GM20431 (cell line): Measurements from ENCODE around the gene RPS6KA2.

Source experiments
- in situ Hi-C: fragments of 300-500 bp; cut with MseI, MboI; formaldehyde crosslinking; loops from one replicate; pipeline ENCODE4 v1.15.0; 2020; ENCODE audit warnings: low sequenced_read_pairs; ENCODE audit not compliant: unreplicated experiment

Gene RPS6KA2

DNA sequence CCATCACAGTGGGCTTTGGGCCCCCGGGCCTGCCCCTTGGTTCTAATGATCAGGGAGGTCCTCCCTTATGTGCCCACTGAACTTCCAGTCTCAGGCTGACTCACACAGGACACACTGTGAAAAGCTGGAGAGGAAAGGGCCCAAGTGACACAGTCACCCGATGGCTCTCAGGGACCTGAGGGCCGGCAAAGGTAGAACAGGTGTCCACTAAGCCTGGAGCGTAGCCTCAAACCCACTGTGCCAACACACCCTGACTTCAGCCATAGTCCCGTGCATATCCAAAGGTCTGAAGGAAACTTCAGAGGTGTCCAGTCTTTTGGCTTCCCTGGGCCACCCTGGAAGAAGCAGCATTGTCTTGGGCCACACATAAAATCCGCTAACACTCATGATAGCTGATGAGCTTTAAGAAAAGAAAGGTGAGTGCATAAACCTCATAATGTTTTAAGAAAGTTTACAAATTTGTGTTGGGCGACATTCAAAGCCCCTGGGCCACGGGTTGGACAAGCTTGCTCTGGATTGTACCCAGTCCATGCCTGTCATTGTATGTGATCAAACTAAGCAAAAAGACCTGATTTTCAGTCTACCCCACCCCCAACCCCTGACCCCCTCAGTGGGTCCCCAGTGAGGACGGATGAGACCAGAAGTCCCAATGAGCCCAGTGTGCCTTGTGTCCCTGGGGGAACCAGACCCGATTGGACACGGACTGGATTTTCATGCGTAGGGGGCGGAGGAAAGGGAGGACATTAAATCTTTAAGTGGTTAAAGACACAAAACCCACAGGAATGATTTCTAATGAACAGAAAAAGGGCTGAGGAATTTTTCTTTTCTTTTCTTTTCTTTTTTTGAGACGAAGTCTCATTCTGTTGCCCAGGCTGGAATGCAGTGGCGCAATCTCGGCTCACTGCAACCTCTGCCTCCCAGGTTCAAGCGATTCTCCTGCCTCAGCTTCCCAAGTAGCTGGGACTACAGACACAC, 46.7 kb downstream of the RPS6KA2 start:
- in situ Hi-C loops: no loop called here

DNA sequence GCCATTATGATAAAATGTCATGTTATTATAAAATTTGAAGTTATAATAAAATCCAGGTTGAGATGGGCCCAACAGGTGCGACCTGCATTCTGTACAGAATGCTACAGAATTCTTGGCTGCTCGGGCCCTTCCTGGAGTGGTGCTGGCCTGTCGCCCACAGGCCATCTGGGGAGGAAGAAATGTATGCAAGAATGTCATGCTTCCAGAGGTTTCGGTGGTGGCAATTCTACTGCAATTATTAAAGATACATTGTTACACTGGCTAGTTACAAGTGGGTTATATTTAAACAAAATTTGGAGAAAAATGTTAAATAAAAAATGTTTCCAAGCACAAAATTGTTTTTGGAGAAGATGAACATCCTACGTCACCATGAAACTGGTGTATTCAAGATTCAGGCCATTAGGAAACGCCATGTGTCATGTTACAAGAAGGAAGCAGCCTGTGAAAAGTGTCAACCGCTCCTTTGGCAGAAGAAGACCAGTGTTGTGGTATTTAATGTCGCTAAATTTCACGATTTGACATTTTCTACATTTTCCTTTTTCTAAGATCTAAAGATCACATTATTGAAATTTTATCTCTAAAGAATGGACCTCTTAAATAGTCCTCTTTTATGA, 47.7 kb downstream of the RPS6KA2 start:
- in situ Hi-C loops: no loop called here

DNA sequence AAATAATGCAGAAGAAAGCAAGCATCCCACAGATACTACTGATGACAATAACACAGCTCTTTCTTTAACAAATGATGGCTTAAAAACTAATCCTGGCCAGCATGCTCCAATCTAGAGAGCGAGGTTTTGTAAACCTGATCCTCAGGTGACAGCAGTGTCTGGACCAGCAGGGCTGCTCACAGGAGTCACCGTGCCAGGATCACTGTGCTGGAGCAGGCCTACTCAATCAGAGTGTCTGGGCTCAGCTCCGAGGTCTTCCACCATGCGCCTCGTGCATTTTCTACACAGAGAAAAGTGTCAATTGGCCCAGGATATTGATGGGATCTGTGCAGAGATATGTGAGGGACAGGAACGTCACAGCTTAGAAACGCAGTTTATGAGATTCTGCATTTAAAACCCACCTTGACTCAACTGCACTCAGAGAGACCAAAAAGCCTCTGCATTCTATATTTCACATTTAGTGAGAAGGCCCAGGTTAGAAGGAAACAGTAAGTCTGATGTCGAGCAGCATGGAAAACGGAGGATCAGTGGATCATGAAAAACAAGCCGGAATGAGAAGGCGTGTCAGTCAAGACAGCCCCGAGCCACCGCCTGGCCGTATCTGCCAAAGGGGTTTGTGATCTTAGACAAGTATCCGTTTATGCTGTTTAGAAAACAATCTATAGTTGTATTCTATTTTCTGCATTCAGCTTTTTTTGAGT, 48.4 kb downstream of the RPS6KA2 start:
- in situ Hi-C loops: no loop called here

DNA sequence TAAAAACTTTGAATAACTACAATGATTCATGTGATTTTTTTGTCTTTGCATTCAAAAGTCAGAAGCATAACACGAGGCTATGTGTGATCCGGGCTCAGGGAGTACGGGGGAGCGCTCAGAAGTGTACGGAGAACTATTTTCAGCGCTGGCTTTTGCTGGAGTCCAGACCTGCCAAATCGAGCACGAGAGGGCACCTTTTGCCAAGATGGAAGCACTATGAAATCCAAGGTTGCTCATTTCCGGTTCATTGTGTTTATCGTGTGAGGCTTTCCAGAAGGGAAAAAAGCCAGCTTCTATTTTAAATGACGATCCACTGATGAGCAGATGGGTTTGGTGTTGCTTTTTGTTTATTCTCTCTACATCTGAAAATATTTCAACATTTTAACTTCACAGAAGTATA, 51.8 kb downstream of the RPS6KA2 start:
- in situ Hi-C loops: no loop called here

DNA sequence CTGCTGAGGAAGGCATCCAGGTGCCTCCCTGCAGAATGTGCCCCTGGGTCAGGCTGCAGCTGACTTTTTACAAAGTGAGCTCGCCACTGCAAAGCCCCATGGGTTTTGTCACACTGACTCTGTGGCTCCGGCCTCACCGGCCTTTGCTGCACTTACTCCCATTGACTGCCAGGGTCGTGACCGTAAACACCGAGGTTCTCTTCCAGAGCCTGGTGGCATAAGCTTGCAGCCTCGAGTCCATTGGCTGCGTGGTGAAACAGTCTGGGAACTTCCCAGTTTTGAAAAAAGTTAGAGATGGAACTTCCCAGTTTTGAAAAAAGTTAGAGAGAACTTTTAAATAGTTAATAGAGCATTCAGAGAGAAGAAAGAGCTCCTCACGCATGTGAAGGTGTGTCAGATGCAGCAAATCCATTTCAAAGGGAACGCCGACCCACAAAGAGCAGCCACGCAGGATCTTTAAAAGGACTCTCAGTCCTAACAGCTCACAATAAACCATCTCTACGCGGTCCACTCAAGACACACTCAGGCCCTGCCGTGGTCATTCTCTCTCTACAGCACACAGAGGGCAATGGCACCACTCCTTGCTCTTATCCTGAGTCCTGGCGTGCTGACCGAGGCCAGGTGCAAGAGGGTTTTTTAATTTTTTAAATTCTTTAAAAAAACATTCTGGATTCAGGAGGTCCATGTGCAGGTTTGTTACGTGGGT, 53.4 kb downstream of the RPS6KA2 start:
- in situ Hi-C loops: no loop called here

DNA sequence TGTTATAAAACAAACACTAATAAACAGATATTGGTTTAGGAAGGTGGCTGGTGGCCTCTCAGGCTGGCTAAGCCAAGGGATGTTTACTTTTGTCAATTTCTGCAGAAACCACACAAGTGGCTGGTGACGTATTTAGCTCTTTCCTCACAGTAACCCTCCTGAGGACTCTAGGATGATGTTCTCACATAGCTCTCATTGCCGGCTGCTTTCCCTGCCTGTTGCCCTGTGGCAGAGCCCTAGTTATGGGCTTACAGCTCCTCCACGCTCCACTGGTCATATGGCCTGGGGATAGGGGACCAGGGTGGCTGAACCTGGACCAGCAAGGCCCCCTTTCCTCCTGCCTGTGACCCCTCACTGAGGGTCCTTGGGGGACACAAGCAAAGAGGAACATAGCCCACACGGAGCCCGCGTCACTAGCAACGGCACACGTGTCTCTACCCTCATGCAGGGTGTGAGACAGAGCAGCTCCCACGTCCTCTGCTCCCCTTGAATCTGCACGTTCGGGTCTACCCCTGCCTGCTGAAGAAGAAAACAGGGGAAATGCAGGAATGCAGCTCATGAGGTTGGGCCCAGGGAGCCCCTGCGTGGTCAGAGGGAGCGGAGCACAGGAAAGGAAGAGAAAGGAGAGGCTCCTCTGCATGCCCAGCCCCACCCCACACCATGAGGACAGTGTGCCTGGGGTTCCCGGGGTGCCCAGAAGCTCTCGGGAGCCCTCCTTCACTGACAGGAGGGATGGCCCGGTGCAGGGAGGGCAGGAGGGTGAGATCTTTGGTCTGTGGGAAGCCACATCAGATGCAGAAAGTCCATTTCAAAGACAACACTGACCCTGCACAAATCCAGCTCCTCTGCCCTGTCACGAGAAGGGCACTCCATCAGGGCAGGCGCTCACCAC, 54.4 kb downstream of the RPS6KA2 start:
- in situ Hi-C loops: no loop called here

DNA sequence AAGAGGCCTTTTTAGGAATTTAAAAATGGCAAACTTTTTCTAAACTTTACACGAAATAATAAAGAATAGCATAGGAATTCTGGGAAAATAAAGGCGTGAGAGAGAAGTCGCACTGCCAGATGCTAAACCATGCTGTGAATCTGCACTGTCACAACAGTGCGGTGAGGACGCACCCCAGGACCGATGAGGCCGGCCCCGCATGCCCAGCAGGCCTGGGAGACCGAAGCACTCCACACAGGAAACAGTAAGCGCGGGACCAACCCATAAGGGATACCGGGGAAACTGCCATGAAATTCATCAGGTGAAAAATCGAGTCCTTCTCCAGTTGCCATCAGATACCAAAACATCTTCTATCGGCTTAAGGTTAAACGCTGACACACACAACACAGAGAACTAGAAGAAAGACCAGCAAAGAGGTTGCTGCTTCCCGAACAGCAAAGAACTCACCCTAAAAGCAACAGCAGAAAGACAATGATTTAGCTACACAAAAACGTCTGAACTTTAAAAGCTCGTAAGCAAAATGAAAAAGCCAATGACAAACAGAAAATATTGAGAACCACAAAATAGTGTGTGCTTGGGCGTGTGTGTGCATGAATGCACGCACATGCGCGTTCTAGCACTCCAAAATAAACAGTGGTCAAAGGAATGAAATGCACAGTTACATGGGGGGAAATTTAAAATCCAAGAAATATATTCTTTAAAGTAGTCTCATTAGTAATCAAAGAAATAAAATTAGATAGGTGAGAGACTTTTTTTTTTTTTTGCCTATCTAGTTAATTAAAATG, 55.9 kb downstream of the RPS6KA2 start:
- in situ Hi-C loops: no loop called here

DNA sequence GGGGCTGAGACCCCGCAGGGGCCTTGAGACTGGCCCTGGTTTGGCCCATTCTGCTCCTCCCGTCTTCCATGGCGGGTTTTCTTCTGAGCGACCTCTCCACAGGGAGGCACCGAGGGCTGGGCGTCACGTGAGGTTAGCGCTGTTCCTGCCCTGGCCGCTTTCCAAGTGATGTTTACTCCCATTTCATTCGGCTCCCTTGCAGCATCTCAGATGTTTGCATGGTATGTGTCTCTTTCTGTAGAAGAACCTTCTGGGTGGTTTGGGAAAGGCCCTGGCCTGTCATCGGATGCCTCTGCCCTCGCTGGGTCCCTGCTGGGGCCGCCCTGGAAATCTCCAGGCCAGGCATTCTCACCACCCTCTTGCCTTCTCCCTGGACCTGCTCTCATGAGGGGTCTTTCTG, 57.8 kb downstream of the RPS6KA2 start:
- in situ Hi-C loops: no loop called here

DNA sequence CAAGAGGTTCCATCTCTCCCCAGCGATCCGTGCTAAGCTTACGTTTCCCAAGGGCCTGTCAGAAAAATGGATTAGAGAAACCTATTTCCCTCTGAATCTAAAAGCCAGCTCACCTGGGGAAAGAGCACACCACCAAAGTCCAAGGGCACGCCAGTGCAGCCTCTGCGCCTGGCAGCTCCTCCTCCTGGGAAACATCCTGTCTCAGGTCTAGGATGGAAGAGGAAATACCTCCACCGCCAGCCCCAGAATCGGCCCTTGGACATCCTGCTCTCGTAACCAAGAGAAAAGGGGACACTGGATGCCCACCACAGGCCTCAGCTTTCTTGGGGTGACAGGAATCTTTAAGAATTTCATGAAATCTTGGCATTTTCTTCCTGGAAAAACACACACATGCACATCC, 59.2 kb downstream of the RPS6KA2 start:
- in situ Hi-C loops: no loop called here

DNA sequence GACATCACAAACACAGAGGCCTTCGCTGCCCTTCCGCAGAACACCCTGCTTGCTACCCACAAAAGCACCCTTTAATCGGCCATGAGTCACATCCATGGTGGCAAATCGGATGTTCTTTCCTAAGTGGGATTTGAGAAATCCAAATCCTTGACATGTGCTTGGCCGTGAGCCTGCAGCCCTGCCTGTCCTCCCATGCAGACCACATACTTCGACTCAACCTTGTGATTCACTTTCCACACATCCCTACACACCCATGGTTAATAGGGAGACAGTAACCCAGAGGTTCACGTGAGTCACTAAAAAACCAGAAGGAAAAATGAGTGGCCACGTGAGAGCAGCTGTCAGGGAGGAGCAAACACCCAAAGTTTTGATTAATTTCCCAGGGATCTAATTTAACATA, 59.9 kb downstream of the RPS6KA2 start:
- in situ Hi-C loops: no loop called here

DNA sequence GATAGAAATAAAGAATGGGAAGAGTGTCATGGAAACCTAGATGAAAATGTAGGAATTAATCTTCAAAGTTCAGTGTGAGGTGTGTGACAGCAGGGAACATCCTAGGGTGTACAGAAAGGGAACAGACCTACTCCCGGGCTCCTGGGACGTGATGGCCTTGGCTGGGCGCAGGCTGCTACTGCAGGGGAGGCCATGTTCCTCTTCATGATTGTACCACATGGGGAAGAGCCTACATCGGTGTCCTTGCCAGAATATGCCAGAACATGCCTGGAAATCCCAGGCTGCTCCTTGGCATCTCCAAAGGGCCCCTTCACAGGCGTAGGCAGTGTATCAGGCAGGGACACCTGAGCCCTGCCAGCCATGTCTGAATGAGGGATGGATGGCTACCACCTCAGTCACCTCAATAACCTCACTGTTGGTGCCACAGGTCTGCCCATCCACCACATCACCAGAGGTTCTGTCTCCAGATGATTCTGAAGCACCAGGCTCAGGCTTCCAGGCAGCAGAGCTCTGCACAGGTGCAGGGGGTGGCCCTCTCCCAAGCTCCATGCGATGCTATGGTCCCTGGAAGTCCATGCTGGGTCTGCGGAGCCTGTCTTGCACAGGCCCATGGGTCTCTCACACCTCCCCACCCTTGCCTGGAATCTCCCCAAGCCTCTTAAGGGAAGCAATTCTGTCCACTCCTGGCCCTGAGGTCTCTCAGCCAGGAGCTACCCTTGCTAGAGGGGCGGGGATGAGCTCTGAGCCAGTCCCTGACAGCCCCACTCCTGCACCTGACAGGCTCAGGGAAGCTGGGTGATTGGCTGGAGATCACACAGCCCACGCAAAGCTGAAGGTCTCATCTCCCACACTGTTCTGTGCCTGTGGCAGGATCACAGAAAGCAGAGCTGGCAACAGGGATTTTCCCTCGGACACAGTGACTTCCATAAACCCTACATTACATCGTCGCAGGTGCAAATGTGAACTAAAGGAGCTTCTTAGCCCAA, 60.7 kb downstream of the RPS6KA2 start:
- in situ Hi-C loops: no loop called here

DNA sequence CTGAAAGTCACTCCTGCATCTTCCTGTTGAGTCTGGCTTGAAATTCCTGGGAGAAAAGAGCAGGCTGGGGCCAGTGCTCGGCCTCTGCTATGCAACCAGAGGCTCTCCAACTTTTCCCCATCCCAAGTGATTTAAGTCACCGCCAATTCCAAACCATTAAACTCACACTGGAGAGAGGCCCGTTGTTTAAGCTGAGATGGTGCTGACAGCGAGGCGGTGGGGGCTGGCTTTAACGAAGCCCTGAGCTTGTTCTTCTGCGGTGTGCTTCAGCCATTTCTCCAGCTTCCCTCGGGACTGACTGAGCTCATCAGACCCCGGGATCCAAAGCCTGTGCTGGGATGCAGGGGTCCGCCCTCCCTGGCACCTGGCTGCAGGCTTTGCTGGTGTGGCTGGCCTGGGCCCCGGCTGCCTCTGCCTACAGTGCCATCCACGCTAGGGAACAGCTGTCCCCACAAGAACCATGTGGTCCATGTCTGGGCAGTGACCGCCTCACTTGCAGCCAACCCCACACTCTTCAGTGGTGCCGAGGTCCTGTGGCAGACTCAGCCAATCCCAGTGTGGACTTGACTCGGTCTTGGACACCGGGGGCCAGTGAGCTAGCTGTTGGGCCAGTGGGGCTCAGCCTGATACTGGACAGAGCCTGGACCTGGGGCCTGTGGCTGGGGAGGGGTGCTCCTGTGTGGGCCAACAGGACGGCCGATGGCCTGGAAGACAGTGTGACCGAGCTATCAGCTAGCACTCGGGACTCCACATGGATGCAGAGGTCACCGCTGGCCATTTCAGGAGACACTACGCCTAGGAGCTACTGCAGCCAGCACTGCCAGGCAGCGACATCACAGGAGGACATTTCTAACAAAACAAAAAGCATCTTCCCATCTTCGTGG, 61.7 kb downstream of the RPS6KA2 start:
- in situ Hi-C loops: no loop called here

DNA sequence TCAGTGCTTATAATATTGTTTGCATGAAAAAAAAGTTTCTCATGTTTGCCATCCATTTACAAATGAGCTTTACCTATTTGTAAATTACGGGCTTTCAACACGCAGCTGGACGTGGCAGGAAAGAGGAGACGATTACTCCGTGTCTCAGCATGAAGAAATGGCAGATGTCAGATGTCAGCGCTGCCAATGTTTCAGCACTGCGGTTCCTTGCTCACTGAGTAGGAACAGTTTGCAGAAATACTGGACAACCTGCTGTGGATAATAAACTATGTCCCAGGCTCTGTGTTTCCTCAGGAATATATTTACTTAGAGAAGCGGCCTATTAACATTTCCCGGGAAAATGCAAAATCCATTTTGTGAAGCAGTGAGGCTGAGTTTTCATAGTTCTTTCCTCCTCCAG, 63.2 kb downstream of the RPS6KA2 start:
- in situ Hi-C loops: no loop called here

DNA sequence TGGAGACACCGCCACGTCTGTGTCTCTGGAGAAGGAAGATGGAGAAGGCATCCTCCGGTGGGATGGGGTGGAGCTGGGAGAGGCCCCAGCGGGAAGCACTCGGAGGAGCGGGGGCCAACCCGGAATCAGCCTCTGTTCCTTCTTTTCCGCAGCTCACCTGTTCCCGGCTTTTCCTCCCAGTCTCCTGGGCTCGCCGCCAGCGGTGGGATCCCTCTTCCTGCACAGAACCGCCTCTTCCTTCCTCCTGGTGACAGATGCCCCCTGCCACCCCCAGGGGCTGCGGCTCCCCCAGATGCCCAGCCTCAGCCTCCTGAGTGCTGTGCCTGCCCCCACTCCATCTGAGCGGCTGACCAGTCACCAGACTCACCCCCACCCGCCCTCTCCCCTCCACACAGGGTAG, 63.9 kb downstream of the RPS6KA2 start:
- in situ Hi-C loops: no loop called here

DNA sequence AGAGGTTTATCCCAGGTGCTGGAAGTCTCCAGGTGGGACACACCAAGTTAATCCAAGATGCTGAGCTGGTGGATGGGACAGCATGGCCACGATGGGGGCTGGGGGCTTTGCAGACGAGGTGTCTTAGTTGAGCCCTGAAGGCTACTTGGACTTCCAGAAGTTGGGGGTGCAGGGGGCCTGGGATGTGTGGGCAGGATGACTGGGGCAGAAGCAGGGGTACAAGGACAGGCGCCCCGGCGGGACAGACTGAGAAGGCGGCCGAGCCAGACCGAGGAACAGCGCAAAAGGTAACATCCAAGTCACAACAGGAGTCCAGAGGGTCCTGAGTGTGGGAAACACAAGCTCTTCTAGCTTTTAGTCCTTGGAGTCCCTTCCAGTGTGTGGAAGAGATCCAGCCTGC, 64.3 kb downstream of the RPS6KA2 start:
- in situ Hi-C loops: no loop called here

DNA sequence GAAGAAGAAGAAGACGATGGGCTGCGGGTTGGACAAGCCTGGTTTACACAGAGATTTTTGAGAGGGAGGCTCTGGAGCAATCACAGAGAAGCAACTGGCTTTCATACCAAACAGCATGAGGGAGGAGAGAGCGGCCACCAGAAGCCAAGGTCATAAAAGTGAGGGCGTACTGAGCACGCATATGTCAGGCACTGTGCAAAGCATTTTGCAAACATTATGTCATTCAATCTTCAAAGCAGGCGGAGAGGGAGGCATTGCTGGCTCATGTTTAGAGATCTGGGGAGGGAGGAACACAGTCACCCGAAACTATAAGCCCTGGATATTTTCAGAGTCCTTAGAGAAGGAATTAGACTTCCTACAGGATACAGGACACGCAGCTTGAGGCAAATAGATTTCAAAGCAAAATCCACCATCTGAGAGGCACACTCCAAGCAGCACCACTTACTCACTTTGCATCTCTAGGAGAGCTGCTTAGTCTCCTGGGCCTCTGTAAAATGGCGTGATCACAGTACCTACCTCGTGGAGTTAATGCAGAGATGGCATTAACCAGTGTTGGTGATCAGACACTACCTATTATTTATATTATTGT, 65.2 kb downstream of the RPS6KA2 start:
- in situ Hi-C loops: no loop called here
